ENCODE data around the gene MAST4.

MAST4 gene

GRCh38 chr5:66710557-66711088 is 114.4 kb downstream of the MAST4 start:
- TF ChIP-seq POLR2AphosphoS5 (IDR thresholded peaks at IDR 0.05; ENCODE audit: low read depth) (no peak), SPI1 (IDR thresholded peaks at IDR 0.05; ENCODE audit: borderline replicate concordance, low read depth) (no peak), GABPA (IDR thresholded peaks at IDR 0.05; ENCODE audit: low read depth) (no peak), CTCF (IDR thresholded peaks at IDR 0.05; ENCODE audit: insufficient read depth, low read length) (no peak), REST (IDR thresholded peaks at IDR 0.05; ENCODE audit: insufficient replicate concordance, low read depth) (no peak)
- no peak overlapping the region for H3K4me3 ChIP-seq (replicated peaks; ENCODE audit: insufficient read depth, low read length)
- DNase-seq (ENCODE audit: low read depth in 1 of 2, low spot score in 1 of 2): no peak
- no peaks in the 10 kb centered on the region for H3K27me3 ChIP-seq (ENCODE audit: insufficient read depth, poor library complexity, severe bottlenecking)
- no peak overlapping the region for H3K27ac ChIP-seq (replicated peaks)

GRCh38 chr5:66713998-66714397 is 117.8 kb downstream of the MAST4 start:
- no peak overlapping the region for H3K4me3 ChIP-seq (replicated peaks; ENCODE audit: insufficient read depth, low read length)
- no peak for DNase-seq (ENCODE audit: low read depth in 1 of 2, low spot score in 1 of 2)
- no peaks in the 10 kb centered on the region for H3K27me3 ChIP-seq (ENCODE audit: insufficient read depth, poor library complexity, severe bottlenecking)
- no peak overlapping the region for H3K27ac ChIP-seq (replicated peaks)
- TF ChIP-seq POLR2AphosphoS5 (IDR thresholded peaks at IDR 0.05; ENCODE audit: low read depth) (no peak), GABPA (IDR thresholded peaks at IDR 0.05; ENCODE audit: low read depth) (no peak), CTCF (IDR thresholded peaks at IDR 0.05; ENCODE audit: insufficient read depth, low read length) (no peak), SPI1 (IDR thresholded peaks at IDR 0.05; ENCODE audit: borderline replicate concordance, low read depth) (no peak), REST (IDR thresholded peaks at IDR 0.05; ENCODE audit: insufficient replicate concordance, low read depth) (no peak)

GRCh38 chr5:66717455-66718373 is 121.5 kb downstream of the MAST4 start:
- TF ChIP-seq POLR2AphosphoS5 (IDR thresholded peaks at IDR 0.05; ENCODE audit: low read depth) (no peak), REST (IDR thresholded peaks at IDR 0.05; ENCODE audit: insufficient replicate concordance, low read depth) (no peak), GABPA (IDR thresholded peaks at IDR 0.05; ENCODE audit: low read depth) (no peak), SPI1 (IDR thresholded peaks at IDR 0.05; ENCODE audit: borderline replicate concordance, low read depth) (no peak), CTCF (IDR thresholded peaks at IDR 0.05; ENCODE audit: insufficient read depth, low read length) (no peak)
- no peak overlapping the region for H3K4me3 ChIP-seq (replicated peaks; ENCODE audit: insufficient read depth, low read length)
- no peak for DNase-seq (ENCODE audit: low read depth in 1 of 2, low spot score in 1 of 2)
- no peak overlapping the region for H3K27ac ChIP-seq (replicated peaks)
- no peaks in the 10 kb centered on the region for H3K27me3 ChIP-seq (ENCODE audit: insufficient read depth, poor library complexity, severe bottlenecking)
